Activated naive CD8-positive, alpha-beta T cell treated with anti-CD3 and anti-CD28 coated beads for 36 hours (primary cell): ENCODE results near the gene AMN1. TPM values are rescaled to one million over a fixed set of nuclear protein-coding genes. Genes with fewer than 3 reads are reported as not detected.
"Not testable (repeated sequence)": the region's sequence is repeated elsewhere in the genome, so short reads cannot be mapped to it uniquely, and the experiment has no call there.

Source experiments
- DNase-seq: peaks from one replicate; pipeline ENCODE4 v3.0.0; 2021
- H3K27ac Mint-ChIP-seq: one replicate; pipeline ENCODE4 v1.8.0; 2022; ENCODE audit warnings: mild to moderate bottlenecking, moderate library complexity, mixed read lengths
- H3K27me3 Mint-ChIP-seq: one replicate; pipeline ENCODE4 v1.8.0; 2022; ENCODE audit warnings: mild to moderate bottlenecking, mixed read lengths
- H3K36me3 Mint-ChIP-seq: one replicate; pipeline ENCODE4 v1.8.0; 2021; ENCODE audit warnings: mild to moderate bottlenecking, mixed read lengths
- H3K4me1 Mint-ChIP-seq: one replicate; pipeline ENCODE4 v1.8.0; 2021; ENCODE audit warnings: mixed read lengths
- H3K4me3 Mint-ChIP-seq: one replicate; pipeline ENCODE4 v1.8.0; 2022; ENCODE audit warnings: mild to moderate bottlenecking, moderate library complexity, mixed read lengths
- H3K9me3 Mint-ChIP-seq: one replicate; pipeline ENCODE4 v1.8.0; 2022; ENCODE audit warnings: mixed read lengths
- total RNA-seq, 2 experiments: library from RNA; stranded (reverse); gene quantifications; one replicate each; pipeline ENCODE4 v1.2.3, GENCODE V29; 2021

The AMN1 gene
- total RNA-seq, 2 experiments from 2014 or later, result 2.7 to 3.7 TPM

- H3K27ac Mint-ChIP-seq, H3K4me3 Mint-ChIP-seq, H3K27me3 Mint-ChIP-seq, DNase-seq: not testable (repeated sequence)
- peaks cover 35% of the 10 kb centered on the region for H3K4me1 Mint-ChIP-seq
- H3K36me3 Mint-ChIP-seq, result peaks cover 60% of the 10 kb centered on the region
- H3K9me3 Mint-ChIP-seq, result peaks cover 14% of the 10 kb centered on the region
Observed at GRCh38 chr12:31718542-31719198, 10.2 kb downstream of the AMN1 start.

- not testable (repeated sequence) for H3K4me3 Mint-ChIP-seq, DNase-seq, H3K27me3 Mint-ChIP-seq, H3K27ac Mint-ChIP-seq
- peaks cover 50% of the 10 kb centered on the region for H3K36me3 Mint-ChIP-seq
- peaks cover 14% of the 10 kb centered on the region for H3K9me3 Mint-ChIP-seq
- H3K4me1 Mint-ChIP-seq, result peaks cover 18% of the 10 kb centered on the region
Observed at GRCh38 chr12:31716998-31717397, 11.8 kb downstream of the AMN1 start.

- peak overlapping the region; percentile 2 for H3K27ac Mint-ChIP-seq
- no peaks in the 10 kb centered on the region for H3K27me3 Mint-ChIP-seq
- H3K4me1 Mint-ChIP-seq, result peaks cover 9% of the 10 kb centered on the region
- no peak overlapping the region for H3K4me3 Mint-ChIP-seq
- peaks cover 17% of the 10 kb centered on the region for H3K9me3 Mint-ChIP-seq
- H3K36me3 Mint-ChIP-seq, result peaks cover 44% of the 10 kb centered on the region
- DNase-seq, result no peak
Observed at GRCh38 chr12:31715283-31715825, 13.5 kb downstream of the AMN1 start.

- H3K9me3 Mint-ChIP-seq, result peaks cover 19% of the 10 kb centered on the region
- DNase-seq, result no peak
- H3K4me1 Mint-ChIP-seq, result peaks cover 9% of the 10 kb centered on the region
- H3K36me3 Mint-ChIP-seq, result peaks cover 49% of the 10 kb centered on the region
- H3K27me3 Mint-ChIP-seq, result no peaks in the 10 kb centered on the region
- peak overlapping the region; percentile 2 for H3K27ac Mint-ChIP-seq
- no peak overlapping the region for H3K4me3 Mint-ChIP-seq
Observed at GRCh38 chr12:31714406-31715271, 14.2 kb downstream of the AMN1 start.

- H3K9me3 Mint-ChIP-seq, result peaks cover 21% of the 10 kb centered on the region
- H3K4me3 Mint-ChIP-seq, result no peak overlapping the region
- no peak overlapping the region for H3K27ac Mint-ChIP-seq
- H3K27me3 Mint-ChIP-seq, result no peaks in the 10 kb centered on the region
- peaks cover 44% of the 10 kb centered on the region for H3K36me3 Mint-ChIP-seq
- DNase-seq, result no peak
- H3K4me1 Mint-ChIP-seq, result peaks cover 9% of the 10 kb centered on the region
Observed at GRCh38 chr12:31712877-31713276, 15.9 kb downstream of the AMN1 start.

- no peak for DNase-seq
- H3K4me1 Mint-ChIP-seq, result peaks cover 9% of the 10 kb centered on the region
- H3K36me3 Mint-ChIP-seq, result peaks cover 39% of the 10 kb centered on the region
- no peak overlapping the region for H3K27ac Mint-ChIP-seq
- H3K4me3 Mint-ChIP-seq, result no peak overlapping the region
- H3K27me3 Mint-ChIP-seq, result no peaks in the 10 kb centered on the region
- peaks cover 21% of the 10 kb centered on the region for H3K9me3 Mint-ChIP-seq
Observed at GRCh38 chr12:31710021-31710818, 18.6 kb downstream of the AMN1 start.

- H3K36me3 Mint-ChIP-seq, result peaks cover 32% of the 10 kb centered on the region
- peaks cover 21% of the 10 kb centered on the region for H3K9me3 Mint-ChIP-seq
- H3K27me3 Mint-ChIP-seq, H3K4me3 Mint-ChIP-seq, DNase-seq, H3K27ac Mint-ChIP-seq: not testable (repeated sequence)
- H3K4me1 Mint-ChIP-seq, result peaks cover 16% of the 10 kb centered on the region
Observed at GRCh38 chr12:31708118-31708517, 20.7 kb downstream of the AMN1 start.

- Mint-ChIP-seq H3K36me3 (peaks cover 29% of the 10 kb centered on the region), H3K9me3 (peaks cover 19% of the 10 kb centered on the region), H3K27ac (no peak overlapping the region)
Observed at GRCh38 chr12:31705621-31706020, 23.2 kb downstream of the AMN1 start.

GRCh38 chr12:31702047-31702446 is 26.8 kb downstream of the AMN1 start:
- no peak for DNase-seq
- Mint-ChIP-seq H3K4me1 (peaks cover 16% of the 10 kb centered on the region), H3K9me3 (peaks cover 1% of the 10 kb centered on the region), H3K36me3 (peaks cover 21% of the 10 kb centered on the region), H3K27me3 (no peaks in the 10 kb centered on the region), H3K27ac (no peak overlapping the region), H3K4me3 (no peak overlapping the region)

More at GRCh38 chr12:31705621-31706020, 23.2 kb downstream of the AMN1 start:
- no peak overlapping the region for H3K4me3 Mint-ChIP-seq
- peaks cover 16% of the 10 kb centered on the region for H3K4me1 Mint-ChIP-seq
- H3K27me3 Mint-ChIP-seq, result no peaks in the 10 kb centered on the region
- DNase-seq, result no peak

- H3K27me3 Mint-ChIP-seq, H3K4me3 Mint-ChIP-seq, H3K4me1 Mint-ChIP-seq, H3K27ac Mint-ChIP-seq, DNase-seq: not testable (repeated sequence)
- peaks cover 45% of the 10 kb centered on the region for H3K36me3 Mint-ChIP-seq
- H3K9me3 Mint-ChIP-seq, result peaks cover 14% of the 10 kb centered on the region
Observed at GRCh38 chr12:31689921-31690320, 38.9 kb downstream of the AMN1 start.

- Mint-ChIP-seq H3K4me3 (no peak overlapping the region), H3K36me3 (peaks cover 59% of the 10 kb centered on the region), H3K9me3 (peaks cover 19% of the 10 kb centered on the region), H3K27ac (no peak overlapping the region), H3K27me3 (no peaks in the 10 kb centered on the region), H3K4me1 (peaks cover 3% of the 10 kb centered on the region)
- no peak for DNase-seq
Observed at GRCh38 chr12:31687101-31687527, 41.7 kb downstream of the AMN1 start.

GRCh38 chr12:31685801-31686200 is 43.0 kb downstream of the AMN1 start:
- Mint-ChIP-seq H3K4me3 (no peak overlapping the region), H3K4me1 (peaks cover 7% of the 10 kb centered on the region), H3K27ac (no peak overlapping the region), H3K9me3 (peaks cover 18% of the 10 kb centered on the region), H3K36me3 (peaks cover 56% of the 10 kb centered on the region), H3K27me3 (no peaks in the 10 kb centered on the region)
- no peak for DNase-seq

GRCh38 chr12:31682136-31682962 is 46.5 kb downstream of the AMN1 start:
- peaks cover 6% of the 10 kb centered on the region for H3K4me1 Mint-ChIP-seq
- DNase-seq, result peak; percentile 57
- no peak overlapping the region for H3K4me3 Mint-ChIP-seq
- peaks cover 9% of the 10 kb centered on the region for H3K9me3 Mint-ChIP-seq
- no peaks in the 10 kb centered on the region for H3K27me3 Mint-ChIP-seq
- peaks cover 39% of the 10 kb centered on the region for H3K36me3 Mint-ChIP-seq
- H3K27ac Mint-ChIP-seq, result peak overlapping the region; percentile 84

GRCh38 chr12:31672521-31672920 is 56.3 kb downstream of the AMN1 start:
- no peak overlapping the region for H3K4me3 Mint-ChIP-seq

More at GRCh38 chr12:31672521-31672920, 56.3 kb downstream of the AMN1 start:
- H3K27ac Mint-ChIP-seq, result no peak overlapping the region
- H3K4me1 Mint-ChIP-seq, result no peaks in the 10 kb centered on the region
- H3K27me3 Mint-ChIP-seq, result no peaks in the 10 kb centered on the region
- DNase-seq, result no peak
- H3K9me3 Mint-ChIP-seq, result peaks cover 3% of the 10 kb centered on the region
- H3K36me3 Mint-ChIP-seq, result peaks cover 21% of the 10 kb centered on the region
